ENCODE results near the gene DAB2IP. TPM values are rescaled to one million over a fixed set of nuclear protein-coding genes. Genes with fewer than 3 reads are reported as not detected.

DAB2IP gene
- total RNA-seq, 1 experiment from 2014 or later: 52.6 TPM

DNA sequence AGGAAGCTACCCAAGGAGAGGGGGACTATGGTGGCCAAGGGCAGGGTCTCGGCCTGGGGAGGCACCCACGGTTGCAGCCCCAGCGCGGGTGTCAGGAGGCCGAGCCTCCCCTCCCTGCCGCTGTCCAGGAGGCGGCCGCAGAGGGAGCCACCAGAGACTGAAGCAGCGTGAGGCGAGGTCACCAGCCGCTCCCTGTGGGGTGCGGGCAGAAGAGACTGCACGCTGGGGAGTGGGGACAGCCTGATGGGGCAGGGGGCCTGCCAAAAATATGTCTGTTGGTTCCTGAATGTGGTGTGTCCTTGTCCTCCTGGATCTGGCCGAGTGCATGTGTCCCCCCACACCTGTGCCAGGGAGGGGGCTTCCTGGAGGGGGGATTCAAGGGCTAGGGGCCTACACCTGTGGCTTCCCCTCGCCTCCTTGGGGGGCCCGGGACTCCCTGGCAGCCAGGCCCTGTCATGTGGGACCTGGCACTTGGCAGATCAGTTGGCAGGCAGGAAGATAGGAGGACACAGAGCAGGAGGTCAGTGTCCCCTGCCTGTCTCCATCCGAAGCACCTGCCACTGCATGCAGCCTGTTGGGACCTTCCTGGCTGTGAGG is 131.2 kb downstream of the DAB2IP start (continued):
- no peak for TF ChIP-seq MXD4 (CRISPR knock-in tag; IDR thresholded peaks at IDR 0.05; ENCODE audit: borderline replicate concordance)
- TF ChIP-seq, protein P1, sequence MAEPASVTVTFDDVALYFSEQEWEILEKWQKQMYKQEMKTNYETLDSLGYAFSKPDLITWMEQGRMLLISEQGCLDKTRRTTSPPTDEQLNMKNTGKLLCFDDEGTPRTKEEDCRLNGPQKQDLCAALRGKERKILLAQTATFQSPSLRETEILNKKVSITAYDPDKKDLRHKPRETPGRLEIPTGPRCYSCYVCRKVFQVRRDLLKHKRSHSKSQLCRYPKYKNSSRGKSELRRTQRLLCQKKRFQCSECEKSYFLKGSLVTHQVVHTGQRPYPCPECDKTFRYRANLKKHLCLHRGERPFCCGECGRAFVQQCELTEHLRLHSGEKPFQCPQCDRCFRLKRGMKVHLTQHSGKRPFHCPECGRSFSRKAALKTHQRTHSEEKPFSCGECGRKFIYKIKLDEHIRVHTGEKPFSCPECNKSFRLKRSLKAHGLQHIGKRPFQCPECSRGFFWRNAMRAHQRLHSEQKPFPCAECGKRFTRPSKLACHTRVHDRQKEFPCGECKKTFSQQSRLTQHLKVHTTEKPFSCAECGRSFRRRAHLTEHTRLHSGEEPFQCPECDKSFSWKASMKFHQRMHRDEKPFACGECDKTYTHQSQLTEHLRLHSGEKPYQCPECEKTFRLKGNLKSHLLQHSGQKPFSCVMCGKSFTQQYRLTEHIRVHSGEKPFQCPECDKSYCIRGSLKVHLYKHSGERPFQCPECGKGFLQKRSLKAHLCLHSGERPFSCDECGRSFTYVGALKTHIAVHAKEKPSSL (CRISPR knock-in tag; conservative IDR thresholded peaks at IDR 0.05): no peak
- TF ChIP-seq, protein P2, sequence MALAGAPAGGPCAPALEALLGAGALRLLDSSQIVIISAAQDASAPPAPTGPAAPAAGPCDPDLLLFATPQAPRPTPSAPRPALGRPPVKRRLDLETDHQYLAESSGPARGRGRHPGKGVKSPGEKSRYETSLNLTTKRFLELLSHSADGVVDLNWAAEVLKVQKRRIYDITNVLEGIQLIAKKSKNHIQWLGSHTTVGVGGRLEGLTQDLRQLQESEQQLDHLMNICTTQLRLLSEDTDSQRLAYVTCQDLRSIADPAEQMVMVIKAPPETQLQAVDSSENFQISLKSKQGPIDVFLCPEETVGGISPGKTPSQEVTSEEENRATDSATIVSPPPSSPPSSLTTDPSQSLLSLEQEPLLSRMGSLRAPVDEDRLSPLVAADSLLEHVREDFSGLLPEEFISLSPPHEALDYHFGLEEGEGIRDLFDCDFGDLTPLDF (CRISPR knock-in tag; IDR thresholded peaks at IDR 0.05): no peak
- TF ChIP-seq ZNF121 (CRISPR knock-in tag; IDR thresholded peaks at IDR 0.05): no peak
- TF ChIP-seq, protein P3, sequence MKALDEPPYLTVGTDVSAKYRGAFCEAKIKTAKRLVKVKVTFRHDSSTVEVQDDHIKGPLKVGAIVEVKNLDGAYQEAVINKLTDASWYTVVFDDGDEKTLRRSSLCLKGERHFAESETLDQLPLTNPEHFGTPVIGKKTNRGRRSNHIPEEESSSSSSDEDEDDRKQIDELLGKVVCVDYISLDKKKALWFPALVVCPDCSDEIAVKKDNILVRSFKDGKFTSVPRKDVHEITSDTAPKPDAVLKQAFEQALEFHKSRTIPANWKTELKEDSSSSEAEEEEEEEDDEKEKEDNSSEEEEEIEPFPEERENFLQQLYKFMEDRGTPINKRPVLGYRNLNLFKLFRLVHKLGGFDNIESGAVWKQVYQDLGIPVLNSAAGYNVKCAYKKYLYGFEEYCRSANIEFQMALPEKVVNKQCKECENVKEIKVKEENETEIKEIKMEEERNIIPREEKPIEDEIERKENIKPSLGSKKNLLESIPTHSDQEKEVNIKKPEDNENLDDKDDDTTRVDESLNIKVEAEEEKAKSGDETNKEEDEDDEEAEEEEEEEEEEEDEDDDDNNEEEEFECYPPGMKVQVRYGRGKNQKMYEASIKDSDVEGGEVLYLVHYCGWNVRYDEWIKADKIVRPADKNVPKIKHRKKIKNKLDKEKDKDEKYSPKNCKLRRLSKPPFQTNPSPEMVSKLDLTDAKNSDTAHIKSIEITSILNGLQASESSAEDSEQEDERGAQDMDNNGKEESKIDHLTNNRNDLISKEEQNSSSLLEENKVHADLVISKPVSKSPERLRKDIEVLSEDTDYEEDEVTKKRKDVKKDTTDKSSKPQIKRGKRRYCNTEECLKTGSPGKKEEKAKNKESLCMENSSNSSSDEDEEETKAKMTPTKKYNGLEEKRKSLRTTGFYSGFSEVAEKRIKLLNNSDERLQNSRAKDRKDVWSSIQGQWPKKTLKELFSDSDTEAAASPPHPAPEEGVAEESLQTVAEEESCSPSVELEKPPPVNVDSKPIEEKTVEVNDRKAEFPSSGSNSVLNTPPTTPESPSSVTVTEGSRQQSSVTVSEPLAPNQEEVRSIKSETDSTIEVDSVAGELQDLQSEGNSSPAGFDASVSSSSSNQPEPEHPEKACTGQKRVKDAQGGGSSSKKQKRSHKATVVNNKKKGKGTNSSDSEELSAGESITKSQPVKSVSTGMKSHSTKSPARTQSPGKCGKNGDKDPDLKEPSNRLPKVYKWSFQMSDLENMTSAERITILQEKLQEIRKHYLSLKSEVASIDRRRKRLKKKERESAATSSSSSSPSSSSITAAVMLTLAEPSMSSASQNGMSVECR (CRISPR knock-in tag; IDR thresholded peaks at IDR 0.05; ENCODE audit: borderline replicate concordance): no peak
- no peak for TF ChIP-seq E2F5 (CRISPR knock-in tag; IDR thresholded peaks at IDR 0.05)
- no peak for TF ChIP-seq GRHL2 (CRISPR knock-in tag; IDR thresholded peaks at IDR 0.05; ENCODE audit: insufficient replicate concordance, severe bottlenecking)

- Mint-ChIP-seq H3K36me3 (peaks cover 20% of the 10 kb centered on the region), H3K27ac (peak overlapping the region; percentile 97), H3K9me3 (no peaks in the 10 kb centered on the region), H3K4me1 (peaks cover 39% of the 10 kb centered on the region), H3K4me3 (no peak overlapping the region), H3K27me3 (ENCODE audit: low read depth) (no peaks in the 10 kb centered on the region)
- CTCF ChIA-PET: interaction anchor here (0.6 to 3.9 kb wide), 5 partner anchors 48 to 203 kb away, joined by 3 to 16 read pairs (median 5); no protein-coding TSS in a partner anchor
- ATAC-seq (no peak), DNase-seq (ENCODE audit: low spot score) (no peak)
- POLR2A ChIA-PET: no interaction called here
- no peak for TF ChIP-seq ZMAT4 (CRISPR knock-in tag; IDR thresholded peaks at IDR 0.05)
- no peak for TF ChIP-seq SOX15 (CRISPR knock-in tag; IDR thresholded peaks at IDR 0.05)
- TF ChIP-seq CDX4 (CRISPR knock-in tag; IDR thresholded peaks at IDR 0.05; ENCODE audit: borderline replicate concordance): no peak
- TF ChIP-seq ZNF219 (CRISPR knock-in tag; IDR thresholded peaks at IDR 0.05; ENCODE audit: borderline replicate concordance): no peak
Measured at GRCh38 chr9:121783111-121783510, 131.7 kb downstream of the DAB2IP start.
